Neural cell (in vitro differentiated cells): ENCODE measurements around the gene LRP5. TPM values are rescaled to one million over a fixed set of nuclear protein-coding genes. Genes with fewer than 3 reads are reported as not detected.

Experiments used
- H2AFZ ChIP-seq: fragments of 200-600, 300-800 bp; sonication (generic), shearing (Covaris generic); 2 replicates; pipeline ENCODE4 v1.6.0; 2014; ENCODE audit warnings: low read depth, mild to moderate bottlenecking, antibody characterized with exemption, low read length, moderate library complexity
- H3F3A ChIP-seq: fragments of 200-600 bp; shearing (Covaris generic); 2 replicates; pipeline ENCODE4 v1.6.1; 2016; ENCODE audit warnings: mild to moderate bottlenecking, moderate library complexity, mixed read lengths, antibody characterized with exemption, low read length; ENCODE audit not compliant: insufficient read depth, poor library complexity, severe bottlenecking
- H3K27ac ChIP-seq: fragments of 200-600, 300-800 bp; sonication (generic), shearing (Covaris generic); 2 replicates; pipeline ENCODE4 v1.5.1; 2014; ENCODE audit warnings: mild to moderate bottlenecking, low read length, moderate library complexity
- H3K27me3 ChIP-seq: fragments of 300-800, 200-600 bp; sonication (generic), shearing (Covaris generic); 2 replicates; pipeline ENCODE4 v1.6.0; 2014; ENCODE audit warnings: mild to moderate bottlenecking, low read depth, low read length, moderate library complexity; ENCODE audit not compliant: insufficient read depth
- H3K36me3 ChIP-seq: fragments of 300-800, 200-600 bp; sonication (generic), shearing (Covaris generic); 2 replicates; pipeline ENCODE4 v1.5.1; 2014; ENCODE audit warnings: mild to moderate bottlenecking, antibody characterized with exemption, low read length, moderate library complexity; ENCODE audit not compliant: insufficient read depth
- H3K4me2 ChIP-seq: fragments of 300-800, 200-600 bp; sonication (generic), shearing (Covaris generic); 2 replicates; pipeline ENCODE4 v1.6.0; 2014; ENCODE audit warnings: mild to moderate bottlenecking, low read length
- H3K4me3 ChIP-seq: fragments of 300-800, 200-600 bp; sonication (generic), shearing (Covaris generic); 2 replicates; pipeline ENCODE4 v1.5.1; 2014; ENCODE audit warnings: mild to moderate bottlenecking, low read length, moderate library complexity
- H3K79me2 ChIP-seq: fragments of 200-600 bp; shearing (Covaris generic); replicated peaks from 2 replicates; pipeline ENCODE4 v1.6.0; 2014; ENCODE audit warnings: mild to moderate bottlenecking, low read length, moderate library complexity; ENCODE audit not compliant: insufficient read depth
- H3K9ac ChIP-seq: fragments of 300-800, 200-600 bp; sonication (generic), shearing (Covaris generic); 2 replicates; pipeline ENCODE4 v1.6.1; 2016; ENCODE audit warnings: mild to moderate bottlenecking, low read length, mixed read lengths
- H3K9me2 ChIP-seq: fragments of 200-600 bp; shearing (Covaris generic); 2 replicates; pipeline ENCODE4 v1.6.1; 2016; ENCODE audit warnings: mild to moderate bottlenecking, low read length, mixed read lengths; ENCODE audit not compliant: insufficient read depth
- H3K9me3 ChIP-seq: fragments of 200-600, 300-800 bp; sonication (generic), shearing (Covaris generic); 2 replicates; pipeline ENCODE4 v1.6.1; 2016; ENCODE audit warnings: mild to moderate bottlenecking, mixed run types, low read length, moderate library complexity, mixed read lengths
- H4K20me1 ChIP-seq: fragments of 200-600 bp; shearing (Covaris generic); 2 replicates; pipeline ENCODE4 v1.6.1; 2016; ENCODE audit warnings: mild to moderate bottlenecking, mixed run types; ENCODE audit not compliant: insufficient read depth
- EP300 ChIP-seq: fragments of 450-650 bp; conservative IDR thresholded peaks from 2 replicates; pipeline ENCODE4 v1.6.1; 2014; ENCODE audit warnings: antibody characterized with exemption, mild to moderate bottlenecking, moderate library complexity; ENCODE audit not compliant: poor library complexity, severe bottlenecking
- EZH2 ChIP-seq: fragments of 200-600, 300-800 bp; shearing (Covaris generic), sonication (generic); IDR thresholded peaks from 2 replicates; pipeline ENCODE4 v1.6.1; 2014; ENCODE audit warnings: antibody characterized with exemption, low read length, borderline replicate concordance, mild to moderate bottlenecking; ENCODE audit not compliant: insufficient read depth, poor library complexity, severe bottlenecking
- MXI1 ChIP-seq: fragments of 450-650 bp; conservative IDR thresholded peaks from 2 replicates; pipeline ENCODE4 v1.6.1; 2014; ENCODE audit warnings: antibody characterized with exemption, mild to moderate bottlenecking; ENCODE audit not compliant: poor library complexity, severe bottlenecking
- POLR2AphosphoS5 ChIP-seq: IDR thresholded peaks from 2 replicates; pipeline ENCODE4 v1.6.1; 2012
- RAD21 ChIP-seq: fragments of 450-650 bp; conservative IDR thresholded peaks from 2 replicates; pipeline ENCODE4 v1.6.1; 2014; ENCODE audit warnings: antibody characterized with exemption, mild to moderate bottlenecking, moderate library complexity
- SMC3 ChIP-seq: fragments of 450-650 bp; conservative IDR thresholded peaks from 2 replicates; pipeline ENCODE4 v1.6.1; 2014; ENCODE audit warnings: antibody characterized with exemption, mild to moderate bottlenecking, moderate library complexity; ENCODE audit not compliant: poor library complexity
- TAF1 ChIP-seq: IDR thresholded peaks from 2 replicates; pipeline ENCODE4 v1.6.1; 2012; ENCODE audit warnings: low read depth
- polyA plus RNA-seq: library from polyadenylated mRNA; depleted of rRNA; stranded (reverse); fragments of >200 nt; gene quantifications from 2 replicates; pipeline ENCODE4 v1.2.3, GENCODE V29; 2014
- TF ChIP-seq, protein P1 (sequence below): fragments of 450-650 bp; IDR thresholded peaks from 2 replicates; pipeline ENCODE4 v1.5.1; 2014; ENCODE audit warnings: antibody characterized with exemption, mild to moderate bottlenecking, moderate library complexity; ENCODE audit not compliant: poor library complexity, severe bottlenecking
- TF ChIP-seq, protein P2 (sequence below): IDR thresholded peaks from 2 replicates; pipeline ENCODE4 v1.6.1; 2012; ENCODE audit warnings: borderline replicate concordance

LRP5 gene
- polyA plus RNA-seq, 1 donor from 2014 or later, result 3.0 TPM

DNA sequence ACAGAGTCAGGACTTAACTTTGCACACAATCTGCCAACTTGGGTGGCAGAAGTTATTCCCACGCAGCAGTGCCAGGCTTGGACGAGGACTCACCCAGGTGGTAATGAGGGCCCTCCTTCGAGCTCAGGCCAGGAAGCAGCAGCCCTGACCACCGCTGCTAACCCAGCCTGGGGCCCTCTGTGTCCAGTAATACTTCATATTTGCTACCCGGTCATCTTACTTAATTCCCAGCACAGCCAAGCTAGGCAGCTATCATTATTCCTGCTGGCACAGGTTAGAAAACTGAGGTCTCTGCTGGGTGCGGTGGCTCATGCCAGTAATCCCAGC lies 15.4 kb upstream of the LRP5 start:
- Histone ChIP-seq H3K4me2 (no peak overlapping the region), H3K9ac (no peak overlapping the region), H3F3A (no peaks in the 10 kb centered on the region), H3K9me2 (no peaks in the 10 kb centered on the region), H2AFZ (no peak overlapping the region), H3K4me3 (no peak overlapping the region), H4K20me1 (no peaks in the 10 kb centered on the region), H3K27me3 (no peaks in the 10 kb centered on the region), H3K79me2 (no peaks in the 10 kb centered on the region), H3K27ac (no peak overlapping the region), H3K9me3 (no peaks in the 10 kb centered on the region), H3K36me3 (no peaks in the 10 kb centered on the region)
- TF ChIP-seq, protein P1, sequence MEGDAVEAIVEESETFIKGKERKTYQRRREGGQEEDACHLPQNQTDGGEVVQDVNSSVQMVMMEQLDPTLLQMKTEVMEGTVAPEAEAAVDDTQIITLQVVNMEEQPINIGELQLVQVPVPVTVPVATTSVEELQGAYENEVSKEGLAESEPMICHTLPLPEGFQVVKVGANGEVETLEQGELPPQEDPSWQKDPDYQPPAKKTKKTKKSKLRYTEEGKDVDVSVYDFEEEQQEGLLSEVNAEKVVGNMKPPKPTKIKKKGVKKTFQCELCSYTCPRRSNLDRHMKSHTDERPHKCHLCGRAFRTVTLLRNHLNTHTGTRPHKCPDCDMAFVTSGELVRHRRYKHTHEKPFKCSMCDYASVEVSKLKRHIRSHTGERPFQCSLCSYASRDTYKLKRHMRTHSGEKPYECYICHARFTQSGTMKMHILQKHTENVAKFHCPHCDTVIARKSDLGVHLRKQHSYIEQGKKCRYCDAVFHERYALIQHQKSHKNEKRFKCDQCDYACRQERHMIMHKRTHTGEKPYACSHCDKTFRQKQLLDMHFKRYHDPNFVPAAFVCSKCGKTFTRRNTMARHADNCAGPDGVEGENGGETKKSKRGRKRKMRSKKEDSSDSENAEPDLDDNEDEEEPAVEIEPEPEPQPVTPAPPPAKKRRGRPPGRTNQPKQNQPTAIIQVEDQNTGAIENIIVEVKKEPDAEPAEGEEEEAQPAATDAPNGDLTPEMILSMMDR, result no peak
- TF ChIP-seq POLR2AphosphoS5 (no peak), EP300 (no peak), SMC3 (no peak), TAF1 (no peak), RAD21 (no peak), EZH2 (no peak), MXI1 (no peak)
- TF ChIP-seq, protein P2, sequence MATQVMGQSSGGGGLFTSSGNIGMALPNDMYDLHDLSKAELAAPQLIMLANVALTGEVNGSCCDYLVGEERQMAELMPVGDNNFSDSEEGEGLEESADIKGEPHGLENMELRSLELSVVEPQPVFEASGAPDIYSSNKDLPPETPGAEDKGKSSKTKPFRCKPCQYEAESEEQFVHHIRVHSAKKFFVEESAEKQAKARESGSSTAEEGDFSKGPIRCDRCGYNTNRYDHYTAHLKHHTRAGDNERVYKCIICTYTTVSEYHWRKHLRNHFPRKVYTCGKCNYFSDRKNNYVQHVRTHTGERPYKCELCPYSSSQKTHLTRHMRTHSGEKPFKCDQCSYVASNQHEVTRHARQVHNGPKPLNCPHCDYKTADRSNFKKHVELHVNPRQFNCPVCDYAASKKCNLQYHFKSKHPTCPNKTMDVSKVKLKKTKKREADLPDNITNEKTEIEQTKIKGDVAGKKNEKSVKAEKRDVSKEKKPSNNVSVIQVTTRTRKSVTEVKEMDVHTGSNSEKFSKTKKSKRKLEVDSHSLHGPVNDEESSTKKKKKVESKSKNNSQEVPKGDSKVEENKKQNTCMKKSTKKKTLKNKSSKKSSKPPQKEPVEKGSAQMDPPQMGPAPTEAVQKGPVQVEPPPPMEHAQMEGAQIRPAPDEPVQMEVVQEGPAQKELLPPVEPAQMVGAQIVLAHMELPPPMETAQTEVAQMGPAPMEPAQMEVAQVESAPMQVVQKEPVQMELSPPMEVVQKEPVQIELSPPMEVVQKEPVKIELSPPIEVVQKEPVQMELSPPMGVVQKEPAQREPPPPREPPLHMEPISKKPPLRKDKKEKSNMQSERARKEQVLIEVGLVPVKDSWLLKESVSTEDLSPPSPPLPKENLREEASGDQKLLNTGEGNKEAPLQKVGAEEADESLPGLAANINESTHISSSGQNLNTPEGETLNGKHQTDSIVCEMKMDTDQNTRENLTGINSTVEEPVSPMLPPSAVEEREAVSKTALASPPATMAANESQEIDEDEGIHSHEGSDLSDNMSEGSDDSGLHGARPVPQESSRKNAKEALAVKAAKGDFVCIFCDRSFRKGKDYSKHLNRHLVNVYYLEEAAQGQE, result no peak

DNA sequence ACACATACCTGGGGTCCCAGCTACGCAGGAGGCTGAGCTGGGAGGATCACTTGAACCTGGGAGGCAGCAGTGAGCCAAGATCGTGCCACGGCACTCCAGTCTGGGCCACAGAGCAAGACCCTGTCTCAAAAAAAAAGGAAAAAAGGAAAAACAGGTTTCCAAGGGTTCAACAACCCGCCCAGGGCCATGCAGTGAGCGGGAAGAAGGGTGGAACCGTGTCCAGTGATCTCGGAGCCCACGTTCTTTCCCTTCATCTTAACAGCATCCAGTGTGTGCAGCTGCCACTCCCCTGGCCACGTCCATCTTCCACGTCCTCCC lies 14.9 kb upstream of the LRP5 start:
- H3K27ac ChIP-seq, result no peak overlapping the region
- H3K4me2 ChIP-seq, result no peak overlapping the region
- no peak overlapping the region for H3K4me3 ChIP-seq

More for the DNA sequence above, 14.9 kb upstream of the LRP5 start:
- H3K79me2 ChIP-seq, result no peaks in the 10 kb centered on the region
- no peaks in the 10 kb centered on the region for H3K27me3 ChIP-seq
- H3K9me2 ChIP-seq, result no peaks in the 10 kb centered on the region
- H3K9ac ChIP-seq, result no peak overlapping the region
- TF ChIP-seq EZH2, result no peak
- TF ChIP-seq, protein P1, result no peak
- no peak for TF ChIP-seq POLR2AphosphoS5
- TF ChIP-seq, protein P2, result no peak
- TF ChIP-seq EP300, result no peak
- TF ChIP-seq MXI1, result no peak
- TF ChIP-seq SMC3, result no peak
- no peak for TF ChIP-seq RAD21
- H2AFZ ChIP-seq, result no peak overlapping the region
- no peaks in the 10 kb centered on the region for H4K20me1 ChIP-seq
- no peaks in the 10 kb centered on the region for H3F3A ChIP-seq
- no peaks in the 10 kb centered on the region for H3K9me3 ChIP-seq
- no peaks in the 10 kb centered on the region for H3K36me3 ChIP-seq
